CD4-positive, alpha-beta T cell treated with Interferon alpha-2 for 1 hour (primary cell): Measurements from ENCODE around the gene KLK5.
"Not testable (repeated sequence)": the region's sequence is repeated elsewhere in the genome, so short reads cannot be mapped to it uniquely, and the experiment has no call there.

Experiments used
- DNase-seq, 2 donors: peaks; one replicate each; pipeline ENCODE4 v3.0.0-alpha.2; 2020 to 2022

The KLK5 gene

GRCh38 chr19:50921426-50922316, 31.2 kb downstream of the KLK5 start:
- DNase-seq, result no peak

- DNase-seq, result no peak
These were observed 36.8 kb downstream of the KLK5 start for GRCh38 chr19:50916069-50916468.

GRCh38 chr19:50912727-50913716, 39.8 kb downstream of the KLK5 start:
- DNase-seq, result no peak

- no peak for DNase-seq
These were observed 40.7 kb downstream of the KLK5 start for GRCh38 chr19:50912102-50912599.

- no peak for DNase-seq
These were observed 41.4 kb downstream of the KLK5 start, which contains the start of gene KLK4 for GRCh38 chr19:50911206-50912101. TSS of gene KLK4 (minus strand) at chr19:50911395. CDS start at chr19:50910738, 657 bp downstream.

GRCh38 chr19:50910722-50911121, 42.1 kb downstream of the KLK5 start:
- DNase-seq, result no peak

GRCh38 chr19:50909240-50910070, 43.4 kb downstream of the KLK5 start:
- DNase-seq, result peak in 1 of 2 donors; percentile 4

- DNase-seq, result no peak
These were observed 44.5 kb downstream of the KLK5 start for GRCh38 chr19:50908336-50908735.

GRCh38 chr19:50906217-50906616, 46.6 kb downstream of the KLK5 start:
- no peak for DNase-seq

- no peak for DNase-seq
These were observed 50.2 kb downstream of the KLK5 start for GRCh38 chr19:50902640-50903039.

GRCh38 chr19:50899569-50899968, 53.3 kb downstream of the KLK5 start:
- no peak for DNase-seq

- DNase-seq, result no peak
These were observed 54.8 kb downstream of the KLK5 start for GRCh38 chr19:50898018-50898417.

GRCh38 chr19:50897612-50898011, 55.2 kb downstream of the KLK5 start:
- no peak for DNase-seq

GRCh38 chr19:50897191-50897607, 55.6 kb downstream of the KLK5 start:
- no peak for DNase-seq

- DNase-seq, result peak in 1 of 2 donors; percentile 42
These were observed 56.1 kb downstream of the KLK5 start for GRCh38 chr19:50896591-50897190.

GRCh38 chr19:50896089-50896590, 56.7 kb downstream of the KLK5 start:
- not testable (repeated sequence) for DNase-seq

- DNase-seq, result no peak
These were observed 58.1 kb downstream of the KLK5 start for GRCh38 chr19:50894478-50895356.
